Caco-2 (cell line): Measurements from ENCODE around the gene SLX4IP. TPM values are rescaled to one million over a fixed set of nuclear protein-coding genes. Genes with fewer than 3 reads are reported as not detected.

ENCODE experiments used
- BruUV-seq: library from RNA; stranded (reverse); fragments of 400-500 nt; replicated peaks from 2 replicates; lab custom pipeline; 2021; lab: Mats Ljungman, UMichigan
- CTCF ChIA-PET: fragments of 300-600 bp; sonication (Branson Sonifier 250); formaldehyde crosslinking; loops from one replicate; lab custom pipeline; 2022; ENCODE audit warnings: antibody characterized with exemption; lab: Charles Lee
- POLR2A ChIA-PET: fragments of 300-600 bp; sonication (Branson Sonifier 250); formaldehyde crosslinking; loops from one replicate; lab custom pipeline; 2022; ENCODE audit warnings: antibody characterized with exemption; lab: Charles Lee
- DNase-seq, 2 experiments: peaks; one replicate each; pipeline versions ENCODE4 v3.0.0 to v3.0.0-alpha.2; 2020 to 2022
- H3K27me3 ChIP-seq: replicated peaks from 2 replicates; pipeline ENCODE4 v1.6.0; 2011; ENCODE audit warnings: low read length; ENCODE audit not compliant: control insufficient read depth, insufficient read depth
- H3K36me3 ChIP-seq: 2 replicates; pipeline ENCODE4 v1.5.1; 2011; ENCODE audit warnings: low read length; ENCODE audit not compliant: control insufficient read depth, insufficient read depth
- H3K4me1 ChIP-seq: fragments of 250-450 bp; sonication (Bioruptor Pico); 2 replicates; pipeline ENCODE4 v1.5.1; 2020; ENCODE audit warnings: mild to moderate bottlenecking
- H3K4me3 ChIP-seq: 2 replicates; pipeline ENCODE4 v1.5.1; 2011; ENCODE audit warnings: low read depth, mild to moderate bottlenecking, control low read depth, low read length
- H3K9me3 ChIP-seq: fragments of 250-450 bp; sonication (Bioruptor Pico); 2 replicates; pipeline ENCODE4 v1.5.1; 2020; ENCODE audit warnings: mild to moderate bottlenecking, moderate library complexity
- H3K27ac Mint-ChIP-seq: one replicate; pipeline ENCODE4 v1.8.0; 2022; ENCODE audit warnings: mixed read lengths; ENCODE audit not compliant: unreplicated experiment
- H3K27me3 Mint-ChIP-seq: one replicate; pipeline ENCODE4 v1.8.0; 2022; ENCODE audit warnings: mixed read lengths; ENCODE audit not compliant: insufficient read depth, unreplicated experiment
- H3K36me3 Mint-ChIP-seq: one replicate; pipeline ENCODE4 v1.8.0; 2022; ENCODE audit warnings: mild to moderate bottlenecking, mixed read lengths; ENCODE audit not compliant: insufficient read depth, unreplicated experiment
- H3K4me1 Mint-ChIP-seq: one replicate; pipeline ENCODE4 v1.8.0; 2022; ENCODE audit warnings: low read depth, mixed read lengths; ENCODE audit not compliant: unreplicated experiment
- H3K4me3 Mint-ChIP-seq: one replicate; pipeline ENCODE4 v1.8.0; 2022; ENCODE audit warnings: mild to moderate bottlenecking, moderate library complexity, mixed read lengths; ENCODE audit not compliant: unreplicated experiment
- H3K9me3 Mint-ChIP-seq: one replicate; pipeline ENCODE4 v1.8.0; 2022; ENCODE audit warnings: mixed read lengths; ENCODE audit not compliant: unreplicated experiment
- CTCF ChIP-seq, 2 experiments: fragments of 200-600 bp in 1 of 2; IDR thresholded peaks; 1 replicate in 1 of 2; 2 replicates in 1 of 2; pipeline versions ENCODE4 v1.5.1 to v1.8.0; 2011 to 2022; ENCODE audit warnings: antibody characterized with exemption in 1 of 2, control low read depth in 1 of 2, inconsistent platforms in 1 of 2, low read depth in 1 of 2, low read length in 1 of 2, mild to moderate bottlenecking in 1 of 2, moderate library complexity in 1 of 2; ENCODE audit not compliant: insufficient read depth in 1 of 2, severe bottlenecking in 1 of 2, unreplicated experiment in 1 of 2
- intact Hi-C: fragments of 100-400 bp; cut with micrococcal nuclease; formaldehyde crosslinking; loops from one replicate; pipeline ENCODE4 v1.10.0; 2022; ENCODE audit not compliant: unreplicated experiment
- total RNA-seq: library from RNA; stranded (reverse); gene quantifications from 2 replicates; pipeline ENCODE4 v1.2.3, GENCODE V29; 2022

SLX4IP gene
- total RNA-seq, 1 experiment from 2014 or later = 8.5 TPM

GRCh38 chr20:10519361-10520046 is 84.4 kb downstream of the SLX4IP start:
- ChIA-PET CTCF (no interaction called here), POLR2A (no interaction called here)
- intact Hi-C loops = no loop called here
- H3K4me1 Mint-ChIP-seq = no peaks in the 10 kb centered on the region
- H3K27me3 Mint-ChIP-seq = no peaks in the 10 kb centered on the region
- no peaks in the 10 kb centered on the region for H3K36me3 ChIP-seq
- H3K27ac Mint-ChIP-seq = no peak overlapping the region
- no peaks in the 10 kb centered on the region for H3K9me3 ChIP-seq
- BruUV-seq = no TSS peak
- H3K4me3 Mint-ChIP-seq = no peak overlapping the region
- H3K4me1 ChIP-seq = no peaks in the 10 kb centered on the region
- no peak for DNase-seq
- no peaks in the 10 kb centered on the region for H3K9me3 Mint-ChIP-seq
- H3K36me3 Mint-ChIP-seq = no peaks in the 10 kb centered on the region
- no peaks in the 10 kb centered on the region for H3K27me3 ChIP-seq
- TF ChIP-seq CTCF (IDR thresholded peaks at IDR 0.05; ENCODE audit: insufficient read depth in 1 of 2, low read depth in 1 of 2, low read length in 1 of 2, severe bottlenecking in 1 of 2, unreplicated experiment in 1 of 2) = no peak
- H3K4me3 ChIP-seq = no peak overlapping the region

- H3K4me1 ChIP-seq = no peaks in the 10 kb centered on the region
- no peaks in the 10 kb centered on the region for H3K27me3 ChIP-seq
- H3K4me3 Mint-ChIP-seq = no peak overlapping the region
- H3K4me3 ChIP-seq = no peak overlapping the region
- no peaks in the 10 kb centered on the region for H3K36me3 ChIP-seq
- TF ChIP-seq CTCF (IDR thresholded peaks at IDR 0.05; ENCODE audit: insufficient read depth in 1 of 2, low read depth in 1 of 2, low read length in 1 of 2, severe bottlenecking in 1 of 2, unreplicated experiment in 1 of 2) = no peak
- H3K9me3 ChIP-seq = no peaks in the 10 kb centered on the region
- no TSS peak for BruUV-seq
- H3K4me1 Mint-ChIP-seq = no peaks in the 10 kb centered on the region
- H3K27ac Mint-ChIP-seq = no peak overlapping the region
- POLR2A ChIA-PET = no interaction called here
- no peaks in the 10 kb centered on the region for H3K27me3 Mint-ChIP-seq
- H3K36me3 Mint-ChIP-seq = no peaks in the 10 kb centered on the region
- no peaks in the 10 kb centered on the region for H3K9me3 Mint-ChIP-seq
- CTCF ChIA-PET = no interaction called here
- intact Hi-C loops = no loop called here
- DNase-seq = no peak
Observed at GRCh38 chr20:10520528-10520927, 85.4 kb downstream of the SLX4IP start.

- Histone ChIP-seq H3K27me3 (no peaks in the 10 kb centered on the region), H3K36me3 (no peaks in the 10 kb centered on the region), H3K9me3 (no peaks in the 10 kb centered on the region), H3K4me1 (no peaks in the 10 kb centered on the region), H3K4me3 (no peak overlapping the region)
- Mint-ChIP-seq H3K4me3 (no peak overlapping the region), H3K9me3 (no peaks in the 10 kb centered on the region), H3K36me3 (no peaks in the 10 kb centered on the region), H3K4me1 (no peaks in the 10 kb centered on the region), H3K27ac (no peak overlapping the region), H3K27me3 (no peaks in the 10 kb centered on the region)
- TF ChIP-seq CTCF (IDR thresholded peaks at IDR 0.05; ENCODE audit: insufficient read depth in 1 of 2, low read depth in 1 of 2, low read length in 1 of 2, severe bottlenecking in 1 of 2, unreplicated experiment in 1 of 2) = no peak
- ChIA-PET CTCF (no interaction called here), POLR2A (no interaction called here)
- DNase-seq = no peak
- intact Hi-C loops = no loop called here
- no TSS peak for BruUV-seq
Observed at GRCh38 chr20:10521068-10521831, 86.1 kb downstream of the SLX4IP start.
